Thyroid gland (tissue), 4 donors: ENCODE results near the gene CD53. TPM values are rescaled to one million over a fixed set of nuclear protein-coding genes. Genes with fewer than 3 reads are reported as not detected.

Experiments used
- DNase-seq, 2 donors: peaks; one replicate each; pipeline ENCODE4 v3.0.0-alpha.2; 2019
- H3K27ac ChIP-seq, 3 donors: fragments of 200-600 bp; sonication (generic); 1 replicate in 2 of 3; 2 replicates in 1 of 3; pipeline ENCODE4 v1.5.1; 2016 to 2019; ENCODE audit warnings: mild to moderate bottlenecking in 1 of 3, moderate library complexity in 1 of 3
- H3K27me3 ChIP-seq: fragments of 200-600 bp; sonication (generic); one replicate; pipeline ENCODE4 v1.5.1; 2019
- H3K36me3 ChIP-seq, 2 donors: fragments of 200-600 bp; sonication (generic); one replicate each; pipeline ENCODE4 v1.5.1; 2016 to 2019
- H3K4me1 ChIP-seq, 2 donors: fragments of 200-600 bp; sonication (generic); one replicate each; pipeline ENCODE4 v1.5.1; 2017 to 2019
- H3K4me3 ChIP-seq, 3 donors: fragments of 200-600 bp; sonication (generic); replicated peaks in 1 of 3; 1 replicate in 2 of 3; 2 replicates in 1 of 3; pipeline ENCODE4 v1.5.1; 2016; ENCODE audit warnings: mild to moderate bottlenecking in 1 of 3
- H3K9me3 ChIP-seq: fragments of 200-600 bp; sonication (generic); one replicate; pipeline ENCODE4 v1.5.1; 2017
- POLR2A ChIP-seq, 2 donors: fragments of 450-650 bp; IDR thresholded peaks; one replicate each; pipeline ENCODE4 v1.6.1; 2017; ENCODE audit warnings: antibody characterized with exemption in 2 of 2, mild to moderate bottlenecking in 2 of 2, moderate library complexity in 1 of 2
- WGBS, 2 donors: methylation state at CpG; one replicate each; pipeline ENCODE4 v1.1.5; 2017; 5-methylcytosine and 5-hydroxymethylcytosine counted together
- intact Hi-C: fragments of 100-400 bp; cut with DNase I; formaldehyde crosslinking; loops from one replicate; pipeline ENCODE4 v1.15.1; 2023
- total RNA-seq, 4 donors: library from RNA; depleted of rRNA; stranded (reverse); fragments of >200 nt; gene quantifications; one replicate each; pipeline ENCODE4 v1.2.3, GENCODE V29; 2016
- TF ChIP-seq, protein P1 (sequence below), 6 experiments: fragments of 200-600 bp in 3 of 6; fragments of 450-650 bp in 3 of 6; sonication (generic) in 3 of 6; IDR thresholded peaks; one replicate each; pipeline ENCODE4 v1.5.1; 2016 to 2019; ENCODE audit warnings: antibody characterized with exemption in 6 of 6, mild to moderate bottlenecking in 2 of 6, inconsistent platforms in 1 of 6, moderate library complexity in 1 of 6

Gene CD53
- total RNA-seq, 4 donors from 2014 or later = 11.6 to 31.0 (median 13.9) TPM

DNA sequence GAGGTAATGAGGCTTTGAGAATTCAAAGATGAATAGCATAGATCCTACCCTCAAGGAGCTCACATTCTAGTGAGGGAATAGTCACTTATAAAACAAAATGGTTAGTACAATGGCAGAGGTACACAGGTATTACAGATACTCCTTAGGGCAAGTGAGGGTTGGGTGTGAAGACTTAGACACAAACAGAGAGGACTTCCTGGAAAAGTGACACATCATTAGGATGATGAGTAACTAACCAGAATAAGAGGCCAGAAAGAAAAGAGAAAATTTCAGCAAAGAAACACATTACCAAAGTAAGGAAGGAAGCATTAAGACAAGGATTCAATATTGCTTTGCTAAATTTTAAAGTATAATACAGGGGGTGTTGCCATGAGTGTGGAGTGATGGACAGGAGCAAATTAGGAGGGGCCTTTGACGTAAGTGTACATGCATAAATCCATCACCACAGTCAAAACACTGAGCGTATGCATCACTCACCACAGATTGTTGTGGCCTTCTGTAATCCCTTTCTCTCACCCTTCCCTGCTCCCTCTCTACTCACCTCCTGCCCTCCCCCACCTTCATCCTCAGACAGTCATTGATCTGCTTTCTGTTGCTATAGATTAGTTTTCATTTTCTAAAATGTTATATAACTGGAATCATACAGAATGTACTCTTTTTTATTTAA, 7.9 kb downstream of the CD53 start:
- H3K27ac ChIP-seq = no peak overlapping the region
- no peaks in the 10 kb centered on the region for H3K36me3 ChIP-seq
- H3K9me3 ChIP-seq = no peaks in the 10 kb centered on the region
- intact Hi-C loops = no loop called here
- no peak overlapping the region for H3K4me3 ChIP-seq
- TF ChIP-seq, protein P1, sequence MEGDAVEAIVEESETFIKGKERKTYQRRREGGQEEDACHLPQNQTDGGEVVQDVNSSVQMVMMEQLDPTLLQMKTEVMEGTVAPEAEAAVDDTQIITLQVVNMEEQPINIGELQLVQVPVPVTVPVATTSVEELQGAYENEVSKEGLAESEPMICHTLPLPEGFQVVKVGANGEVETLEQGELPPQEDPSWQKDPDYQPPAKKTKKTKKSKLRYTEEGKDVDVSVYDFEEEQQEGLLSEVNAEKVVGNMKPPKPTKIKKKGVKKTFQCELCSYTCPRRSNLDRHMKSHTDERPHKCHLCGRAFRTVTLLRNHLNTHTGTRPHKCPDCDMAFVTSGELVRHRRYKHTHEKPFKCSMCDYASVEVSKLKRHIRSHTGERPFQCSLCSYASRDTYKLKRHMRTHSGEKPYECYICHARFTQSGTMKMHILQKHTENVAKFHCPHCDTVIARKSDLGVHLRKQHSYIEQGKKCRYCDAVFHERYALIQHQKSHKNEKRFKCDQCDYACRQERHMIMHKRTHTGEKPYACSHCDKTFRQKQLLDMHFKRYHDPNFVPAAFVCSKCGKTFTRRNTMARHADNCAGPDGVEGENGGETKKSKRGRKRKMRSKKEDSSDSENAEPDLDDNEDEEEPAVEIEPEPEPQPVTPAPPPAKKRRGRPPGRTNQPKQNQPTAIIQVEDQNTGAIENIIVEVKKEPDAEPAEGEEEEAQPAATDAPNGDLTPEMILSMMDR (IDR thresholded peaks at IDR 0.05) = no peak
- no peak for TF ChIP-seq POLR2A (IDR thresholded peaks at IDR 0.05)
- no peaks in the 10 kb centered on the region for H3K27me3 ChIP-seq
- no peak for DNase-seq
- no peaks in the 10 kb centered on the region for H3K4me1 ChIP-seq
- 55 to 59% methylated on average over 2 of the region's 2 CpGs for WGBS, 2 donors

DNA sequence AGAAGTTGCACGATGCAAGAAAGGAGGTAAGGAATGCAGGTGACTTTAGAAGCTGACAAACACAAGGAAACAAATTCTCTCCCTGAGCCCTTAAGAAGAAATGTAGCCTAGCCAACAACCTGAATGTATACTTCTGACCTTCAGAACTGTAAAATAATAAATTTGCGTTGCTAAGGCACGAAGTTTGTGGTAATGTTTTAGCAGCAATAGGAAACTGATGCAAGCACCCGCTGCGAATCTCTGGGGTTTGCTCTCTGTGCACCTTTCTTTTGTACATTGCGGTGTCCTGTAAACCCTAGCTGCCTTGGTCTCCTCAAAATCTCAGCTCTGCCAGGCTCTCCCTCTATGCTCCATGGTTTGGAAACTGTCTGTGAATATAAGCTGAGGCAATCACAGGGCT, 15.1 kb downstream of the CD53 start:
- Histone ChIP-seq H3K36me3 (no peaks in the 10 kb centered on the region), H3K4me3 (no peak overlapping the region), H3K27ac (no peak overlapping the region), H3K4me1 (no peaks in the 10 kb centered on the region), H3K27me3 (no peaks in the 10 kb centered on the region), H3K9me3 (no peaks in the 10 kb centered on the region)
- no peak for DNase-seq
- intact Hi-C loops = no loop called here
- TF ChIP-seq POLR2A (IDR thresholded peaks at IDR 0.05) = no peak
- TF ChIP-seq, protein P1 (IDR thresholded peaks at IDR 0.05) = no peak
- WGBS, 2 donors = 79 to 81% methylated on average over 6 of the region's 6 CpGs

DNA sequence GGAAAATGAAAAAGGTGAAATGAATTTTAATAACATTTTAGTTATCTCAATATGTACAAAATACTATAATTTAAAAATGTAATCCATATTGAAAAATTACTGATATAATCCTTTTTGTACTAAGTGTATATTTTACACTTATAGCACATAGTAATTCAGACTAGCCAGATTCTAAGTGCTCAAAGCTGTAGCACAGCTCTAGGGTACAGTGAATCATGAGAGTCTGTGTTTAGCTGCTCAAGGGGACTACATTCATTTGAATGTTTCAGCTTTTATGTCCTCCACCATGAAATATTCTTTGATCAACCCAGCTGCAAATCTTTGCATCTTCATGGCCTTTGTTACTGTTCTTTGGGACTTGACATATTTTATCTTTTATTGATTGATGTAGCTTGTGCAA, 15.7 kb downstream of the CD53 start:
- TF ChIP-seq, protein P1 (IDR thresholded peaks at IDR 0.05) = no peak
- no peak for TF ChIP-seq POLR2A (IDR thresholded peaks at IDR 0.05)
- intact Hi-C loops = no loop called here
- no peaks in the 10 kb centered on the region for H3K27me3 ChIP-seq
- no peaks in the 10 kb centered on the region for H3K36me3 ChIP-seq
- H3K9me3 ChIP-seq = no peaks in the 10 kb centered on the region
- no peak overlapping the region for H3K4me3 ChIP-seq
- H3K4me1 ChIP-seq = no peaks in the 10 kb centered on the region
- DNase-seq = no peak
- H3K27ac ChIP-seq = no peak overlapping the region

DNA sequence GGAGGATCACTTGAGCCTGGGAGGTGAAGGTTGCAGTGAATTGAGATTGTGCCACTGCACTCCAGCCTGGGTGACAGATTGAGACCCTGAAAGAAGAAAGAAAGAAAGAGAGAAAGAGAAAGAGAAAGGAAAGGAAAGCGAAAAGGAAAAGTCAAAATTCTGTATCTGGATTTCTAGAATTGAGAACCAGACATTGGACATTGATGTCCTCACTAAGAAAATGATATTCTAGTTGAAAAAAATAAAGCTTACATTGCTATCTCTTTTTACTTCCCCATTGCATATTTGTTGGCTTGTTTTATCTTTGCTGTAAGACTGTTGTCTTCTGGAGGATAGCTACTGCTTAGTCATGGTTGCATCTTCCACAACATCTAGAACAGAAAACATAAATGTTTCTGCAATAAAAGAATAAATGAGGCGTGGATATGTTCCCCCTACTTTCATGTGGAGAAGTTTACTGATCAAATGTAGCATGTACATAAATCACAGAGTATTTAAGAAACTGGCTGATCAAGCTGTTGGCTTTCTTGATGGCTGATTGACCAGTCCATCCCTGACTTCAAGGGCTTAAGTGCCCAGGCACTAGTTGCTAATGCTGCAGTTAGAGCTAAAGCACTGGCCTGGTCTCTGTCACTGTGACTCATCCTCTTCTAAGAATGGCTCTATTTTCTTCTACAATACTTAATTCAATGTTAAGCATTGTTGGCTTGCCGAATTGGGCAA, 17.7 kb downstream of the CD53 start:
- no peak overlapping the region for H3K4me3 ChIP-seq
- TF ChIP-seq POLR2A (IDR thresholded peaks at IDR 0.05) = no peak
- TF ChIP-seq, protein P1 (IDR thresholded peaks at IDR 0.05) = no peak
- WGBS, 2 donors = 73 to 80% methylated on average over 3 of the region's 3 CpGs
- intact Hi-C loops = no loop called here
- no peaks in the 10 kb centered on the region for H3K9me3 ChIP-seq
- H3K27me3 ChIP-seq = no peaks in the 10 kb centered on the region
- no peaks in the 10 kb centered on the region for H3K36me3 ChIP-seq
- H3K27ac ChIP-seq = no peak overlapping the region
- no peak for DNase-seq
- no peaks in the 10 kb centered on the region for H3K4me1 ChIP-seq

DNA sequence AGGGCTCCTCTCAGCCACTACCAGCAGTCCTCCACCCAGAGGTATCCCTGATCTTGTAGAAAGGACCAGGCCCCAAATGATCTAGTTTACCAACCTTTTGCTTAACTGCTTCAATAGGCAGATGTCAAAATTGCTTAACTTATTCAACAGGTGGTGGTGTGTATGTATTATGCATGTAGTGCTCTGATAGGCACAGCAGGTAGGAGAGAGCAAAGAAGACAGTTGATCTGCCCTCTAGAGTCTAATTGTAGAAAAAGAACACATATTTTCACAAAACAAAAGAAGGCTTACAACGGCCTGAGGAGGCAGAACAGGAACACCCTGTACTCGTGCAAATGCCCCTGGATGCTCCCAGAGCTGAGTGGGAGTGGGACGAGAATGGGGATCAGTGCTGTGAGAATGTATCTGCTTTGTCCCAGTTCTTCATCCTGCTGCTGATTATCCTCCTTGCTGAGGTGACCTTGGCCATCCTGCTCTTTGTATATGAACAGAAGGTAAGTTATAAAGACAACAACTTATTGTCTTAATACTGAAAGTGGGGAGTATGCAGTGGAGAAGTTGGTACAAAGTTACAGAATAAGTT, 21.1 kb downstream of the CD53 start:
- Histone ChIP-seq H3K4me3 (no peak overlapping the region), H3K27me3 (no peaks in the 10 kb centered on the region), H3K4me1 (no peaks in the 10 kb centered on the region), H3K27ac (no peak overlapping the region), H3K9me3 (no peaks in the 10 kb centered on the region), H3K36me3 (no peaks in the 10 kb centered on the region)
- DNase-seq = no peak
- intact Hi-C loops = no loop called here
- 38 to 50% methylated on average over 3 of the region's 3 CpGs for WGBS, 2 donors
- TF ChIP-seq, protein P1 (IDR thresholded peaks at IDR 0.05) = no peak
